SK-N-SH (cell line): ENCODE data around the gene KRTAP5-3. TPM values are rescaled to one million over a fixed set of nuclear protein-coding genes. Genes with fewer than 3 reads are reported as not detected.
A peak's percentile ranks its signal among the peaks of the same experiment; 100 is the strongest.

Experiments
- CTCF ChIA-PET: fragments of 300-600, 350-600 bp; formaldehyde crosslinking; extraction: SDS; loops from one replicate; lab custom pipeline; 2021; lab: Yijun Ruan, JAX
- POLR2A ChIA-PET: fragments of 350-600 bp; sonication (Branson Sonifier 250); formaldehyde crosslinking; extraction: SDS; loops from one replicate; lab custom pipeline; 2020; ENCODE audit warnings: antibody characterized with exemption, inconsistent platforms; lab: Yijun Ruan, JAX
- DNase-seq: peaks from one replicate; pipeline ENCODE4 v3.0.0; 2012
- H2AFZ ChIP-seq: fragments of 200-600 bp; sonication (generic); 2 replicates; pipeline ENCODE4 v1.8.1; 2016; ENCODE audit warnings: antibody characterized with exemption, mild to moderate bottlenecking, low read depth
- H3F3A ChIP-seq: fragments of 200-600 bp; sonication (generic); replicated peaks from 2 replicates; pipeline ENCODE3; 2016; ENCODE audit warnings: antibody characterized with exemption, mild to moderate bottlenecking; ENCODE audit not compliant: insufficient read depth
- H3K27ac ChIP-seq, 2 experiments: fragments of 200-500 bp in 1 of 2; fragments of 200-600 bp in 1 of 2; sonication (Bioruptor generic) in 1 of 2; sonication (generic), shearing (Covaris generic) in 1 of 2; 2 replicates each; pipeline versions ENCODE4 v1.5.1 to v1.6.1; 2014 to 2016; ENCODE audit warnings: low read depth in 2 of 2, inconsistent platforms in 1 of 2, low read length in 1 of 2, mild to moderate bottlenecking in 1 of 2, mixed read lengths in 1 of 2
- H3K27me3 ChIP-seq: fragments of 200-600 bp; sonication (generic), shearing (Covaris generic); 2 replicates; pipeline ENCODE4 v1.6.1; 2016; ENCODE audit warnings: mixed run types; ENCODE audit not compliant: insufficient read depth
- H3K36me3 ChIP-seq, 2 experiments: fragments of 200-500 bp in 1 of 2; fragments of 200-600 bp in 1 of 2; sonication (Bioruptor generic) in 1 of 2; sonication (generic) in 1 of 2; replicated peaks in 1 of 2; 2 replicates each; pipeline versions ENCODE3 to v1.5.1; 2014 to 2016; ENCODE audit warnings: low read length in 1 of 2, mild to moderate bottlenecking in 1 of 2; ENCODE audit not compliant: insufficient read depth in 2 of 2, control insufficient read depth in 1 of 2
- H3K4me1 ChIP-seq, 2 experiments: fragments of 200-500 bp in 1 of 2; fragments of 200-600 bp in 1 of 2; sonication (Bioruptor generic) in 1 of 2; sonication (generic), shearing (Covaris generic) in 1 of 2; 2 replicates each; pipeline versions ENCODE4 v1.5.1 to v1.6.1; 2014 to 2016; ENCODE audit warnings: low read depth in 1 of 2, low read length in 1 of 2, mixed run types in 1 of 2; ENCODE audit not compliant: insufficient read depth in 2 of 2, control insufficient read depth in 1 of 2
- H3K4me2 ChIP-seq: fragments of 200-600 bp; sonication (generic), shearing (Covaris generic); 2 replicates; pipeline ENCODE4 v1.6.1; 2017; ENCODE audit warnings: mixed run types
- H3K4me3 ChIP-seq, 2 experiments: fragments of 200-500 bp in 1 of 2; fragments of 200-600 bp in 1 of 2; sonication (Bioruptor generic) in 1 of 2; sonication (generic), shearing (Covaris generic) in 1 of 2; 2 replicates each; pipeline versions ENCODE4 v1.5.1 to v1.8.1; 2014 to 2016; ENCODE audit warnings: low read depth in 2 of 2, inconsistent platforms in 1 of 2, low read length in 1 of 2, mild to moderate bottlenecking in 1 of 2, mixed read lengths in 1 of 2, moderate library complexity in 1 of 2
- H3K79me2 ChIP-seq: fragments of 200-600 bp; sonication (generic); 2 replicates; pipeline ENCODE4 v1.8.1; 2017; ENCODE audit warnings: mild to moderate bottlenecking; ENCODE audit not compliant: insufficient read depth
- H3K9ac ChIP-seq: fragments of 200-600 bp; sonication (generic); 2 replicates; pipeline ENCODE4 v1.6.1; 2017; ENCODE audit warnings: mixed run types
- H3K9me2 ChIP-seq: fragments of 200-600 bp; sonication (generic); 2 replicates; pipeline ENCODE4 v1.6.1; 2017; ENCODE audit warnings: mixed run types
- H3K9me3 ChIP-seq: fragments of 200-600 bp; sonication (generic); 2 replicates; pipeline ENCODE4 v1.6.1; 2017; ENCODE audit warnings: mixed run types, mild to moderate bottlenecking, moderate library complexity
- H4K20me1 ChIP-seq: fragments of 200-600 bp; sonication (generic); 2 replicates; pipeline ENCODE4 v1.6.1; 2017; ENCODE audit warnings: mild to moderate bottlenecking, mixed run types; ENCODE audit not compliant: insufficient read depth
- CHD2 ChIP-seq: fragments of 150-350 bp; IDR thresholded peaks from 2 replicates; pipeline ENCODE4 v1.6.1; 2018; ENCODE audit warnings: low read length; ENCODE audit not compliant: partially characterized antibody
- ELF1 ChIP-seq: IDR thresholded peaks from 2 replicates; pipeline ENCODE4 v1.4.0; 2012
- EP300 ChIP-seq, 2 experiments: IDR thresholded peaks; 2 replicates each; pipeline versions ENCODE4 v1.4.0 to v1.6.1; 2012; ENCODE audit warnings: borderline replicate concordance in 1 of 2, low read depth in 1 of 2, low read length in 1 of 2
- EZH2phosphoT487 ChIP-seq: fragments of 200-600 bp; sonication (generic); IDR thresholded peaks from 2 replicates; pipeline ENCODE4 v1.6.1; 2017; ENCODE audit warnings: low read depth, mixed run types, mild to moderate bottlenecking, antibody characterized with exemption, moderate library complexity, borderline replicate concordance
- FOXM1 ChIP-seq: IDR thresholded peaks from 2 replicates; pipeline ENCODE4 v1.4.0; 2012; ENCODE audit warnings: low read depth, mild to moderate bottlenecking
- JUND ChIP-seq: IDR thresholded peaks from 2 replicates; pipeline ENCODE4 v1.4.0; 2012
- MEF2A ChIP-seq: IDR thresholded peaks from 2 replicates; pipeline ENCODE4 v1.4.0; 2012; ENCODE audit warnings: low read depth, borderline replicate concordance
- NFIC ChIP-seq: IDR thresholded peaks from 2 replicates; pipeline ENCODE4 v1.4.0; 2012; ENCODE audit warnings: borderline replicate concordance
- NRF1 ChIP-seq: IDR thresholded peaks from 2 replicates; pipeline ENCODE4 v1.6.1; 2012; ENCODE audit warnings: low read depth, mild to moderate bottlenecking, low read length
- POLR2AphosphoS5 ChIP-seq: IDR thresholded peaks from 2 replicates; pipeline ENCODE4 v1.6.1; 2012; ENCODE audit warnings: low read depth, low read length
- RFX5 ChIP-seq: IDR thresholded peaks from 2 replicates; pipeline ENCODE4 v1.6.1; 2012; ENCODE audit warnings: mild to moderate bottlenecking, improper control_type of control experiment, low read length
- TAF1 ChIP-seq: IDR thresholded peaks from 2 replicates; pipeline ENCODE4 v1.6.1; 2012; ENCODE audit warnings: low read depth, mild to moderate bottlenecking, low read length, moderate library complexity, borderline replicate concordance
- TCF12 ChIP-seq: IDR thresholded peaks from 2 replicates; pipeline ENCODE4 v1.4.0; 2012
- TEAD4 ChIP-seq: IDR thresholded peaks from 2 replicates; pipeline ENCODE4 v1.4.0; 2012; ENCODE audit warnings: mild to moderate bottlenecking, borderline replicate concordance; ENCODE audit not compliant: insufficient read depth
- YY1 ChIP-seq: IDR thresholded peaks from 2 replicates; pipeline ENCODE4 v1.4.0; 2012; ENCODE audit warnings: low read depth, mild to moderate bottlenecking
- WGBS: methylation state at CpG from one replicate; pipeline ENCODE4 v1.1.6; 2017; ENCODE audit warnings: low lambda C conversion rate; 5-methylcytosine and 5-hydroxymethylcytosine counted together
- polyA plus RNA-seq, 3 experiments: library from polyadenylated mRNA; depleted of rRNA; stranded (reverse); fragments of >200 nt; gene quantifications; 2 replicates each; pipeline ENCODE4 v1.2.3, GENCODE V29; 2012
- TF ChIP-seq, protein P1 (sequence below): fragments of 150-350 bp; IDR thresholded peaks from 2 replicates; pipeline ENCODE4 v1.6.1; 2017; ENCODE audit warnings: antibody characterized with exemption, low read length, low read depth, borderline replicate concordance
- TF ChIP-seq, protein P2 (sequence below): IDR thresholded peaks from 2 replicates; pipeline ENCODE4 v1.4.0; 2012; ENCODE audit warnings: low read depth, borderline replicate concordance
- TF ChIP-seq, protein P3 (sequence below): IDR thresholded peaks from 2 replicates; pipeline ENCODE4; 2012
- TF ChIP-seq, protein P4 (sequence below): IDR thresholded peaks from 2 replicates; pipeline ENCODE4 v1.4.0; 2012; ENCODE audit warnings: low read depth, borderline replicate concordance
- TF ChIP-seq, protein P5 (sequence below): IDR thresholded peaks from 2 replicates; pipeline ENCODE4 v1.4.0; 2012; ENCODE audit warnings: low read depth

KRTAP5-3 gene
- polyA plus RNA-seq, 1 of the 3 experiments (the other 2 are of a cell fraction), result not detected

DNA sequence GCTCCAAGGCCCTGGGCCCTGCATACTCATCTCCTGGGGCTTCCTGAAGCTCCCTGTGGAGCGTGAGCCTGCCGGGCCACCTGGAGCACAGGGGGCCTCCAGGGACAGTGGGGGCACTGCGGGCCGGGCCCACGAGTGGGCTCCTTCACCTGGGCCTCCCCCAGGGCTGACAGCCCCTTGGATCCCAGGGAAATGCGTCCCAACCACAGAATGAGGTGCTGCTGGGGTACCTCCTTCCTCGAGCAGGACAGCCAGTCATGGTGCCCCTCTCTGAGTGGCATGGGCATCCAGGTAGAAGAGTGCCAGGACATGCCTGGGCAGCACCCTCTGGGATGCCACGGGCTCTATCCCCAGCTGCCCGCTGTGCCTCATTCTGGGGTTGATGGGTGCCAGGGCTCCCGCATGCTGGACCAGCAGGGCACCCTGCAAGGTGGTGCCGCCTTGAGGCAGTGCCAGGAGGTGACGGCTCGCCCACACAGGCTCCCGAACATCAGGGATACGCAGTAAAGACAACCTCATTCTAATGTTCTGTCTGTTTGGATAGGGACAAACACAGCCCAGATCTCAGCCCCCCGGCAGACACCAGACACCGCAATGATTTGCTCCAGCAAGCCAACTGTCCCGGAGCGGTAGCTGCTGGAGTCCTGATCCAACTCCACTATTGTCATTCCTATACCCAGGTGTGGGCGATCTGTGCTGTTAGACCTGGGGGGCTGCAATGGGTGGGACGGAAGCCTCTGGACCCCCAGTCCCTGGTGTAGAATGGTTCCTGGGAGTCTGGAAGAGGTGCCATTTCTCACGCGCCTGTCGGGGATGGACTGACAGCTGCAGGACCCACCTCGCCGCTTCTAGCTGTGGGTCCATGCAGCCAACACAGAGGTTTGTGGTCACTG is 47.2 kb upstream of the KRTAP5-3 start:
- peak overlapping the region in 1 of 2 experiments; percentile 14; a peak in 1 of 4 replicates for H3K27ac ChIP-seq
- H4K20me1 ChIP-seq, result no peaks in the 10 kb centered on the region
- no peaks in the 10 kb centered on the region for H3K36me3 ChIP-seq
- H2AFZ ChIP-seq, result no peak overlapping the region
- H3K4me2 ChIP-seq, result no peak overlapping the region
- H3K79me2 ChIP-seq, result no peaks in the 10 kb centered on the region
- TF ChIP-seq EZH2phosphoT487 (no peak), TAF1 (no peak)
- no peak overlapping the region for H3K9ac ChIP-seq
- H3K4me3 ChIP-seq, result no peak overlapping the region
- H3K4me1 ChIP-seq, result peaks cover 0 to 32% of the 10 kb centered on the region in 2 experiments; a peak in 1 of 4 replicates
- H3K9me2 ChIP-seq, result no peaks in the 10 kb centered on the region
- no peaks in the 10 kb centered on the region for H3K27me3 ChIP-seq
- CTCF ChIA-PET, result interaction anchor here (0.6 to 9.9 kb wide), 8 partner anchors 15 to 518 kb away, joined by 3 to 277 read pairs (median 122); partner anchors contain the start of gene SYT8
- DNase-seq, result peak; percentile 33
- no peaks in the 10 kb centered on the region for H3K9me3 ChIP-seq
- 89% methylated on average over 10 of the region's 26 CpGs for WGBS
- no peaks in the 10 kb centered on the region for H3F3A ChIP-seq
- POLR2A ChIA-PET, result interaction anchor here (3.0 kb wide), 1 partner anchor 496 kb away, joined by 11 read pairs; no protein-coding TSS in a partner anchor

DNA sequence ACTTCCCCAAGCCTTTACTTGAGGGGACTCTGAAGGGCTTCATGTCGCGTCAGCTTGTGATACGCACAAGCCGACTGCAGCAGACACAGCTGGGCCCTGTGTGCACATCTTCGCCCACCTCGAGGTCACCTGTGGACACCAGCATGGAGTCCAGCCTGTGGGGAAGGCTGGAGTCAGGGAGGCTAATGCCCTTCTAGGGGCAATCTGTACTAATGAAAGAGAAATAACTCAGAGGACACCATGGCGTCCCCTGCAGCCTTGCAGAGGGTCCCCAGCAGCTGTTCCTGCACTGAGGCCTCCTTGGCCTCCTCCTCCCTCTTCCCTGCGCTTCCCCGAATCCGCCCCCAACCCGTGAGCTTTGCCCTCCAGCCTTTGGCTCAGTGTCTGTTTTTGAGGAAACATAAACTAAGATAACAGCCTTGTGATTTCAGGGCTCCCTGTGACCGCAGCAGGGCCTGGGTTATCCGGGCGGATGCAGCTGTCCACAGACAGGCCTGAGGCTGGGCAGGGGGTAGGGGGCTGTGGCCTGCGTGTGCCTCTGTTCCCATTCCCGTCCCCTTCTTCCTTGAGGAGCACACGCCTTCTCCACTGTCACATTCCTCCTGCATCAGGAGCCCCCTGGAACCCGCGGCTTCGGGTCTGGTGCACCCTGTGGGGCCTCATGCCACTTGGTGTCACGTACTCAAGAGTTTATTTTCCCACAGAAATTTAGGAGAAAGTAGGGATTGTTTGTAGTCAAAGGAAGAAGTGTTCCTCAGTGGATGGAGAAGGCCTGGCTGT is 46.3 kb upstream of the KRTAP5-3 start:
- H3K9me2 ChIP-seq, result no peaks in the 10 kb centered on the region
- WGBS, result 66% methylated on average over 21 of the region's 21 CpGs
- no peaks in the 10 kb centered on the region for H3K27me3 ChIP-seq
- no peaks in the 10 kb centered on the region for H3K9me3 ChIP-seq
- ChIA-PET POLR2A (interaction anchor here (1.4 to 3.0 kb wide), 2 partner anchors 15 to 497 kb away, joined by 5 to 11 read pairs; no protein-coding TSS in a partner anchor), CTCF (interaction anchor here (0.6 to 9.9 kb wide), 14 partner anchors 14 to 519 kb away, joined by 3 to 277 read pairs (median 25); partner anchors contain the start of genes SYT8 and TNNI2)
- H3K4me1 ChIP-seq, result peaks cover 0 to 27% of the 10 kb centered on the region in 2 experiments; a peak in 1 of 4 replicates
- H3K4me3 ChIP-seq, result no peak overlapping the region
- TF ChIP-seq EZH2phosphoT487 (no peak), ELF1 (no peak), JUND (no peak), CHD2 (no peak), FOXM1 (no peak), EP300 (IDR thresholded peaks at IDR 0.05; ENCODE audit: borderline replicate concordance in 1 of 2, low read depth in 1 of 2, low read length in 1 of 2) (no peak), TCF12 (no peak), NRF1 (no peak), RFX5 (no peak), MEF2A (no peak), YY1 (no peak), NFIC (no peak), TEAD4 (no peak), POLR2AphosphoS5 (no peak), TAF1 (no peak)
- TF ChIP-seq, protein P1, sequence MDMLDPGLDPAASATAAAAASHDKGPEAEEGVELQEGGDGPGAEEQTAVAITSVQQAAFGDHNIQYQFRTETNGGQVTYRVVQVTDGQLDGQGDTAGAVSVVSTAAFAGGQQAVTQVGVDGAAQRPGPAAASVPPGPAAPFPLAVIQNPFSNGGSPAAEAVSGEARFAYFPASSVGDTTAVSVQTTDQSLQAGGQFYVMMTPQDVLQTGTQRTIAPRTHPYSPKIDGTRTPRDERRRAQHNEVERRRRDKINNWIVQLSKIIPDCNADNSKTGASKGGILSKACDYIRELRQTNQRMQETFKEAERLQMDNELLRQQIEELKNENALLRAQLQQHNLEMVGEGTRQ, result no peak
- TF ChIP-seq, protein P2, sequence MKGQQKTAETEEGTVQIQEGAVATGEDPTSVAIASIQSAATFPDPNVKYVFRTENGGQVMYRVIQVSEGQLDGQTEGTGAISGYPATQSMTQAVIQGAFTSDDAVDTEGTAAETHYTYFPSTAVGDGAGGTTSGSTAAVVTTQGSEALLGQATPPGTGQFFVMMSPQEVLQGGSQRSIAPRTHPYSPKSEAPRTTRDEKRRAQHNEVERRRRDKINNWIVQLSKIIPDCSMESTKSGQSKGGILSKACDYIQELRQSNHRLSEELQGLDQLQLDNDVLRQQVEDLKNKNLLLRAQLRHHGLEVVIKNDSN, result no peak
- TF ChIP-seq, protein P3, sequence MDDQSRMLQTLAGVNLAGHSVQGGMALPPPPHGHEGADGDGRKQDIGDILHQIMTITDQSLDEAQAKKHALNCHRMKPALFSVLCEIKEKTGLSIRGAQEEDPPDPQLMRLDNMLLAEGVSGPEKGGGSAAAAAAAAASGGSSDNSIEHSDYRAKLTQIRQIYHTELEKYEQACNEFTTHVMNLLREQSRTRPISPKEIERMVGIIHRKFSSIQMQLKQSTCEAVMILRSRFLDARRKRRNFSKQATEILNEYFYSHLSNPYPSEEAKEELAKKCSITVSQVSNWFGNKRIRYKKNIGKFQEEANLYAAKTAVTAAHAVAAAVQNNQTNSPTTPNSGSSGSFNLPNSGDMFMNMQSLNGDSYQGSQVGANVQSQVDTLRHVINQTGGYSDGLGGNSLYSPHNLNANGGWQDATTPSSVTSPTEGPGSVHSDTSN, result no peak
- TF ChIP-seq, protein P4, sequence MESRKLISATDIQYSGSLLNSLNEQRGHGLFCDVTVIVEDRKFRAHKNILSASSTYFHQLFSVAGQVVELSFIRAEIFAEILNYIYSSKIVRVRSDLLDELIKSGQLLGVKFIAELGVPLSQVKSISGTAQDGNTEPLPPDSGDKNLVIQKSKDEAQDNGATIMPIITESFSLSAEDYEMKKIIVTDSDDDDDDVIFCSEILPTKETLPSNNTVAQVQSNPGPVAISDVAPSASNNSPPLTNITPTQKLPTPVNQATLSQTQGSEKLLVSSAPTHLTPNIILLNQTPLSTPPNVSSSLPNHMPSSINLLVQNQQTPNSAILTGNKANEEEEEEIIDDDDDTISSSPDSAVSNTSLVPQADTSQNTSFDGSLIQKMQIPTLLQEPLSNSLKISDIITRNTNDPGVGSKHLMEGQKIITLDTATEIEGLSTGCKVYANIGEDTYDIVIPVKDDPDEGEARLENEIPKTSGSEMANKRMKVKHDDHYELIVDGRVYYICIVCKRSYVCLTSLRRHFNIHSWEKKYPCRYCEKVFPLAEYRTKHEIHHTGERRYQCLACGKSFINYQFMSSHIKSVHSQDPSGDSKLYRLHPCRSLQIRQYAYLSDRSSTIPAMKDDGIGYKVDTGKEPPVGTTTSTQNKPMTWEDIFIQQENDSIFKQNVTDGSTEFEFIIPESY, result no peak
- TF ChIP-seq, protein P5, sequence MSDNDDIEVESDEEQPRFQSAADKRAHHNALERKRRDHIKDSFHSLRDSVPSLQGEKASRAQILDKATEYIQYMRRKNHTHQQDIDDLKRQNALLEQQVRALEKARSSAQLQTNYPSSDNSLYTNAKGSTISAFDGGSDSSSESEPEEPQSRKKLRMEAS, result no peak
- no peaks in the 10 kb centered on the region for H3K79me2 ChIP-seq
- no peaks in the 10 kb centered on the region for H3K36me3 ChIP-seq
- H3F3A ChIP-seq, result no peaks in the 10 kb centered on the region
- no peak overlapping the region for H3K4me2 ChIP-seq
- no peak overlapping the region for H3K9ac ChIP-seq
- peak overlapping the region in 1 of 2 experiments; percentile 14; a peak in 1 of 4 replicates for H3K27ac ChIP-seq
- H2AFZ ChIP-seq, result no peak overlapping the region
- no peaks in the 10 kb centered on the region for H4K20me1 ChIP-seq
- peak; percentile 65 for DNase-seq
